IMR-90 (cell line): ENCODE results near the gene NDUFB10. TPM values are rescaled to one million over a fixed set of nuclear protein-coding genes. Genes with fewer than 3 reads are reported as not detected.

Experiments
- ATAC-seq: fragments of 200-7000 bp; cut with Tn5 transposase; 2 replicates; pipeline ENCODE4 v1.9.1; 2020; ENCODE audit warnings: low read depth, mild to moderate bottlenecking, moderate library complexity
- BruUV-seq: library from RNA; stranded (reverse); fragments of 400-500 nt; replicated peaks from 2 replicates; lab custom pipeline; 2021; lab: Mats Ljungman, UMichigan
- CTCF ChIA-PET: fragments of 300-600 bp; formaldehyde crosslinking; extraction: SDS; loops from one replicate; lab custom pipeline; 2021; ENCODE audit warnings: antibody characterized with exemption; lab: Yijun Ruan, JAX
- POLR2A ChIA-PET: fragments of 300-600 bp; sonication (Branson Sonifier 250); formaldehyde crosslinking; loops from one replicate; lab custom pipeline; 2022; ENCODE audit warnings: antibody characterized with exemption; ENCODE audit not compliant: unreplicated experiment; lab: Charles Lee
- DNase-seq: peaks from one replicate; pipeline ENCODE4 v3.0.0; 2013
- H2AFZ ChIP-seq: replicated peaks from 2 replicates; pipeline ENCODE3; 2013; ENCODE audit warnings: low read length, mild to moderate bottlenecking; ENCODE audit not compliant: poor library complexity
- H2AK5ac ChIP-seq: 2 replicates; pipeline ENCODE4 v1.6.1; 2013; ENCODE audit warnings: low read depth, low read length, inconsistent platforms
- H2AK9ac ChIP-seq: replicated peaks from 2 replicates; pipeline ENCODE3; 2013; ENCODE audit warnings: mild to moderate bottlenecking, low read depth, low read length, moderate library complexity; ENCODE audit not compliant: poor library complexity
- H2BK120ac ChIP-seq: 2 replicates; pipeline ENCODE4 v1.6.1; 2013; ENCODE audit warnings: low read depth, low read length, inconsistent platforms
- H2BK15ac ChIP-seq: 3 replicates; pipeline ENCODE4 v1.6.1; 2013; ENCODE audit warnings: low read depth, low read length, inconsistent platforms
- H2BK20ac ChIP-seq: 2 replicates; pipeline ENCODE4 v1.6.1; 2013; ENCODE audit warnings: low read depth, mild to moderate bottlenecking, inconsistent platforms, low read length, moderate library complexity
- H2BK5ac ChIP-seq: 2 replicates; pipeline ENCODE4 v1.6.1; 2013; ENCODE audit warnings: mild to moderate bottlenecking, low read depth, low read length, inconsistent platforms; ENCODE audit not compliant: poor library complexity, severe bottlenecking
- H3K14ac ChIP-seq: replicated peaks from 2 replicates; pipeline ENCODE4 v1.6.1; 2013; ENCODE audit warnings: low read depth, low read length, inconsistent platforms
- H3K18ac ChIP-seq: 2 replicates; pipeline ENCODE4 v1.6.1; 2013; ENCODE audit warnings: low read depth, low read length, control low read depth
- H3K23ac ChIP-seq: 2 replicates; pipeline ENCODE4 v1.6.1; 2013; ENCODE audit warnings: low read depth, low read length, inconsistent platforms
- H3K27ac ChIP-seq: 2 replicates; pipeline ENCODE4 v1.5.1; 2013; ENCODE audit warnings: mild to moderate bottlenecking, control low read depth, low read length; ENCODE audit not compliant: insufficient read depth
- H3K27me3 ChIP-seq: 2 replicates; pipeline ENCODE4 v1.6.1; 2013; ENCODE audit warnings: low read length; ENCODE audit not compliant: control insufficient read depth, insufficient read depth
- H3K36me3 ChIP-seq: 2 replicates; pipeline ENCODE4 v1.6.1; 2013; ENCODE audit warnings: low read length, mixed read lengths; ENCODE audit not compliant: control insufficient read depth, insufficient read depth
- H3K4ac ChIP-seq: 2 replicates; pipeline ENCODE4 v1.6.1; 2013; ENCODE audit warnings: low read depth, low read length, inconsistent platforms
- H3K4me1 ChIP-seq: 2 replicates; pipeline ENCODE4 v1.6.1; 2013; ENCODE audit warnings: low read length, mixed read lengths; ENCODE audit not compliant: control insufficient read depth, insufficient read depth
- H3K4me2 ChIP-seq: 2 replicates; pipeline ENCODE4 v1.6.1; 2013; ENCODE audit warnings: low read depth, mild to moderate bottlenecking, control low read depth, low read length, moderate library complexity
- H3K4me3 ChIP-seq: 2 replicates; pipeline ENCODE4 v1.5.1; 2013; ENCODE audit warnings: low read depth, mild to moderate bottlenecking, control low read depth, low read length, moderate library complexity; ENCODE audit not compliant: insufficient read depth
- H3K56ac ChIP-seq: 2 replicates; pipeline ENCODE4 v1.6.1; 2013; ENCODE audit warnings: low read length, inconsistent platforms; ENCODE audit not compliant: insufficient read depth; ENCODE audit errors: extremely low read depth
- H3K79me1 ChIP-seq, 2 experiments: 2 replicates each; pipeline ENCODE4 v1.6.1; 2013; ENCODE audit warnings: low read length in 2 of 2, inconsistent platforms in 1 of 2, low read depth in 1 of 2
- H3K9ac ChIP-seq: 2 replicates; pipeline ENCODE4 v1.6.1; 2013; ENCODE audit warnings: low read depth, low read length, control low read depth
- H3K9me1 ChIP-seq: 2 replicates; pipeline ENCODE4 v1.6.1; 2013; ENCODE audit warnings: low read length, inconsistent platforms; ENCODE audit not compliant: insufficient read depth
- H3K9me3 ChIP-seq: 2 replicates; pipeline ENCODE4 v1.6.1; 2013; ENCODE audit warnings: low read length; ENCODE audit not compliant: control insufficient read depth, insufficient read depth
- H4K20me1 ChIP-seq: 2 replicates; pipeline ENCODE4 v1.6.1; 2013; ENCODE audit warnings: low read length, inconsistent platforms; ENCODE audit not compliant: insufficient read depth
- H4K5ac ChIP-seq: 2 replicates; pipeline ENCODE4 v1.6.1; 2013; ENCODE audit warnings: mild to moderate bottlenecking, low read depth, low read length, control low read depth
- H4K8ac ChIP-seq, 2 experiments: 2 replicates each; pipeline ENCODE4 v1.6.1; 2013; ENCODE audit warnings: low read depth in 2 of 2, low read length in 2 of 2, control low read depth in 1 of 2, inconsistent platforms in 1 of 2
- H4K91ac ChIP-seq: 2 replicates; pipeline ENCODE4 v1.6.1; 2013; ENCODE audit warnings: low read depth, low read length, inconsistent platforms; ENCODE audit not compliant: insufficient read depth
- FOS ChIP-seq: fragments of 150-350 bp; IDR thresholded peaks from 2 replicates; pipeline ENCODE4 v1.6.1; 2016; ENCODE audit warnings: low read depth, low read length
- MXI1 ChIP-seq: IDR thresholded peaks from 2 replicates; pipeline ENCODE4 v1.6.1; 2012; ENCODE audit warnings: low read depth, mild to moderate bottlenecking, low read length, moderate library complexity, borderline replicate concordance
- NFE2L2 ChIP-seq: fragments of 150-350 bp; IDR thresholded peaks from 2 replicates; pipeline ENCODE4 v1.6.1; 2016; ENCODE audit warnings: low read depth, mild to moderate bottlenecking, low read length
- RFX5 ChIP-seq: IDR thresholded peaks from 2 replicates; pipeline ENCODE4 v1.8.0; 2012; ENCODE audit warnings: low read depth, mild to moderate bottlenecking, low read length, moderate library complexity
- USF2 ChIP-seq: fragments of 150-350 bp; IDR thresholded peaks from 2 replicates; pipeline ENCODE4 v1.6.1; 2017; ENCODE audit warnings: mild to moderate bottlenecking, antibody characterized with exemption, low read length, low read depth
- WGBS, 2 experiments: methylation state at CpG; one replicate each; pipeline versions ENCODE4 v1.1.5 to v1.1.7; 2013; ENCODE audit warnings: missing lambda C conversion rate in 2 of 2; ENCODE audit not compliant: insufficient read length in 1 of 2; ENCODE audit errors: extremely low coverage in 2 of 2; 5-methylcytosine and 5-hydroxymethylcytosine counted together
- dilution Hi-C: fragments of 300-500 bp; cut with HindIII; formaldehyde crosslinking; loops from one replicate; pipeline ENCODE4 v1.14.3; 2018; ENCODE audit warnings: low sequenced_read_pairs; ENCODE audit not compliant: unreplicated experiment
- in situ Hi-C: fragments of 300-500 bp; cut with MboI; formaldehyde crosslinking; loops from 3 replicates; pipeline ENCODE4 v1.14.3; 2019; ENCODE audit warnings: low sequenced_read_pairs, inconsistent platforms, mixed read lengths
- intact Hi-C: fragments of 100-400 bp; cut with micrococcal nuclease; formaldehyde crosslinking; loops from 2 replicates; pipeline ENCODE4 v1.10.0; 2022
- polyA plus RNA-seq, 3 experiments: library from polyadenylated mRNA; depleted of rRNA; stranded (reverse); fragments of >200 nt; gene quantifications; 2 replicates each; pipeline ENCODE4 v1.2.3, GENCODE V29; 2012; ENCODE audit warnings: low replicate concordance in 1 of 3
- total RNA-seq: library from RNA; depleted of rRNA; stranded (reverse); fragments of >200 nt; gene quantifications from 2 replicates; pipeline ENCODE4 v1.2.3, GENCODE V29; 2012

NDUFB10 gene
- total and polyA plus RNA-seq, 2 of the 4 experiments (the other 2 are of a cell fraction) = 189 to 220 TPM

DNA sequence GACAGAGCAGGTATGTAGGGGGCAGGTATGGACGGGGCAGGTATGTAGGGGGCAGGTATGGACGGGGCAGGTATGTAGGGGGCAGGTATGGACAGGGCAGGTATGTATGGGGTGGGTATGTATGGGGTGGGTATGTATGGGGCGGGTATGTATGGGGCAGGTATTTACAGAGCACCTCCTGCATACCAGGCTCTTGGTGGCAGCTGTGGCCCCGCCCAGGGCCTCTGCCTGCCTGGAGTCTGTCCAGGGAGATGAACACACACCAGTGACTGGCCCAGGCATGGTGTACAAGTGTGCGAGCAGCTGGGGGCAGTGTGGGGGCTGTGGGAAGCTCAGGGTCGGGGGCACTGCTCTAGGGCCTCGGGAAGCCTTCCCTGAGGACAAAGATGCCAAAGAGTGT is 9.3 kb upstream of the NDUFB10 start:
- H3K9me1 ChIP-seq = no peaks in the 10 kb centered on the region
- no peaks in the 10 kb centered on the region; the same call in 1 of the 2 replicates for H3K27me3 ChIP-seq
- DNase-seq (no peak), ATAC-seq (no peak)
- H4K91ac ChIP-seq = no peak overlapping the region
- H2BK5ac ChIP-seq = no peak overlapping the region
- no peak overlapping the region for H2BK20ac ChIP-seq
- TF ChIP-seq FOS (no peak), NFE2L2 (no peak), USF2 (no peak), MXI1 (no peak), RFX5 (no peak)
- 50% methylated on average over 1 of the region's 7 CpGs; no CpG with 5 or more reads in 1 of the 2 experiments for WGBS, 2 experiments
- H3K36me3 ChIP-seq = no peaks in the 10 kb centered on the region
- H3K4me1 ChIP-seq = no peaks in the 10 kb centered on the region
- H3K27ac ChIP-seq = no peak overlapping the region
- H3K4me3 ChIP-seq = no peak overlapping the region
- no peak overlapping the region for H3K18ac ChIP-seq
- no peaks in the 10 kb centered on the region for H3K79me1 ChIP-seq
- no peak overlapping the region for H3K14ac ChIP-seq
- H3K9ac ChIP-seq = no peak overlapping the region
- dilution Hi-C loops (no loop called here), in situ Hi-C loops (no loop called here), intact Hi-C loops (no loop called here)
- H4K8ac ChIP-seq = no peak overlapping the region
- BruUV-seq = no TSS peak
- ChIA-PET CTCF (no interaction called here), POLR2A (interaction anchor here (1.0 kb wide), 1 partner anchor 15 kb away, joined by 3 read pairs; the partner anchor contains the start of gene RPS2)
- H3K9me3 ChIP-seq = no peaks in the 10 kb centered on the region
- no peak overlapping the region for H2AK9ac ChIP-seq
- no peak overlapping the region for H3K4ac ChIP-seq
- no peak overlapping the region for H3K23ac ChIP-seq
- H3K4me2 ChIP-seq = no peak overlapping the region
- no peak overlapping the region for H2AFZ ChIP-seq
- no peak overlapping the region for H2BK120ac ChIP-seq
- H4K20me1 ChIP-seq = no peaks in the 10 kb centered on the region
- H2AK5ac ChIP-seq = no peak overlapping the region
- no peak overlapping the region for H4K5ac ChIP-seq
- H3K56ac ChIP-seq = no peak overlapping the region
- H2BK15ac ChIP-seq = no peak overlapping the region
